Fibroblast of skin of back (primary cell): ENCODE data around the gene CCDC107.
"Not testable (repeated sequence)": the region's sequence is repeated elsewhere in the genome, so short reads cannot be mapped to it uniquely, and the experiment has no call there.

Source experiments
- DNase-seq: peaks from one replicate; pipeline ENCODE4 v3.0.0-alpha.2; 2013

CCDC107 gene

GRCh38 chr9:35637427-35637955 lies 20.6 kb upstream of the CCDC107 start:
- not testable (repeated sequence) for DNase-seq

DNA sequence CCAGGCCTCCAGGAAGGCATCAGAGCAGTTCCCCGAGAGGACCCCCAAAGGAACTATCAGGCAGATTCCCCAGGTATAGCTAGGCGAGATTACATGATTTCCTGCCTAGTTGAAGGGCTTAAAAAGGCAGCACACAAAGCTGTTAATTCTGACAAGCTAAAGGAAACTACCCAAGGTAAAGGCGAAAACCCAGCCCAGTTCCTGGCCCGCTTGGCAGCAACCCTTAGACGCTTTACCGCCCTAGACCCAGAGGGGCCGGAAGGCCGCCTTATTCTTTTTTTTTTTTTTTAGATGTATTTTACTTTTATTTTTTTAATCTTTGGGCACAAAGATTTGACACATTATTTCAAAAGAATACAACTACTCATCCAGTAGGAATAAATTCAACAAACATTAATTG lies 19.3 kb upstream of the CCDC107 start:
- not testable (repeated sequence) for DNase-seq

DNA sequence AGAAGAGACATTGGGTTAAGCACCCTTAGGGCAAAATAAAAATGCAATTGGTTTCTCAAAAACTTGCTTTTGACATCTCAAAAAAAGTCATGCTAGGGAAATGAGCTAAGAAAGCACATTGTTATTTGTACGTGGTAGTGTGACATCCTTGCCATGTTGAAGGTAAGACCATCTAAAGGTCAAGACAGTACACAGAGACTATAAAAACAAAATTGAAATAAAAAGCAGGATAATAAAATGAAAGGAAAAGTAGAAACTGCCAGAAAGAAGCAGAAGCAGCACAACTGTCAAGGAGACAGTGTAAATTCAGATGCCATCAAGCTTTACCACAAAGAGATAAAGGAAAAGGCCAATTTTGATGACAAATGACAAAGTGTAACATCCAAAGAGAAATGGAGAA lies 18.9 kb upstream of the CCDC107 start:
- not testable (repeated sequence) for DNase-seq

DNA sequence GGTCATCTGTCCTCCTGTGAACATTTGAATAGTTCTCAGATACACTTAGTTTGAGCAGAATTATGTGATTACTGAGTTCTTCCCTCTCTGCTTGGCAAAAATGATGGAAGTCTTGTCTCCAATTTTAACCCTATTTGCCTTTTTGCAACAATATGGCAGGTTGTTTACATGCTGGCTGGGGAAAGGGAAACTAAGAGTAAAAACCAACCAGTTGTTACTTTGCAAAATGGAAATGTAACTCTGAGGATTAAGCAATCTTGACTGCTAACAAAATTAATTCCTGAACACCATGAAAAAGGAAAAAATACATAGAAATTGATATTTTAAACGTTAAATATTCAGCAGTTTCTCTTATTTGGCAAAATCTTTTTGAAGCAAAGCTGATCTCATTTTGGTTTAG lies 18.5 kb upstream of the CCDC107 start:
- no peak for DNase-seq

DNA sequence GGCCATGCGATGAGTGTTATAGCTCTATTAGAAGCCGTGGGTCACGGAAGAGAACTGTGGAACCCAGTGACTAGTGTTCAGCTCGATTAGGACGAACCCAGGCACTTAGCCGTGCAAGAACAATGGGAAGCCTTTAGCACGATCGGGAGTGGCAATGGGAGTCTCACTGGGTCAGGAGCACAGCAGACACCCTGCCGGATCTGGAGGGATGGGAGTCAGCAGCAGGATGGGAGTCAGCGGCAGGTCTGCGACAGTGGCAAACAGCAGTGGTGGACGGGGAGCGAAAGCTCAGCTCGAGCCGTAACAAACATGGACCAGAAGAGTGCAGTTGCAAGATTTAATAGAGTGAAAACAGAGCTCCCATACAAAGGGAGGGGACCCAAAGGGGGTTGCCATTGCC lies 17.7 kb upstream of the CCDC107 start:
- not testable (repeated sequence) for DNase-seq

DNA sequence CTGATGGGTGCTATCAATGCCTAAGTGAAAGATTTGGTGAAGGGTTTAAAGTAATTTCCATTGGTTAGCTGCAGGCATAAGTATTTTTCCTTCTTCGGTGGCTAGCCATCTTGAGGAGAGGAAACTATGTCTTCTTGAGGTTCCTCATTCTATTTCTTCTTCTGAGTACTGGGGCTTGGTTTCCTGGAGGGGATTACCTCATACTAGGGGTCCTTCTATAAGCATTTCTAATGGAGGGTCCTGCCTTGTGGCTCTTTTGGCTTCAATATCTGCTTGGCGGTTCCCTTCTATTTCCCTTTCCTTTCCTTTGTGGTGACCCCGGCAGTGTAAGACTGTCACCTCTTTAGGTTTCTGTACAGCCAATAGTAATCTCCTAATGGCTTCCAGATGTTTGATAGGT lies 16.6 kb upstream of the CCDC107 start:
- not testable (repeated sequence) for DNase-seq

DNA sequence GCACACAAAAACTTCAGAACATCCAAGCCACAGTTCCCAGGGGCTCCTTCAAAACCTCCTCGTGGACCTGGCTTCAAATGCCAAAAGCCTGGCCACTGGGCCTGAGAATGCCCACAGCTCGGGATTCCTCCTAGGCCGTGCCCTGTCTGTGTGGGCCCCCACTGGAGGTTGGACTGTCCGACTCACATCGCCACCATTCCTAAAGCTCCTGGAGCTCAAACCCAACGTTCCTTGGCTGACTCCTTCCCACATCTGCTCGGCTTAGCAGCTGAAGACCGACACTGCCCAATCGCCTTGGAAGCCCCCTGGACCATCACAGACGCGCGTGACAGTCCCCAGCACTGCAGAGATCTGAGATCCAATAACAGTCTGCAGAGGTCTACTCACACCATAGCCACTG lies 15.0 kb upstream of the CCDC107 start:
- no peak for DNase-seq

GRCh38 chr9:35645736-35646135 lies 12.4 kb upstream of the CCDC107 start:
- DNase-seq, result not testable (repeated sequence)

GRCh38 chr9:35646153-35646532 lies 11.9 kb upstream of the CCDC107 start:
- DNase-seq, result no peak

GRCh38 chr9:35646533-35647265 lies 11.4 kb upstream of the CCDC107 start:
- peak; percentile 85 for DNase-seq

- DNase-seq, result no peak
These were observed 8.4 kb upstream of the CCDC107 start for GRCh38 chr9:35649431-35650340.

DNA sequence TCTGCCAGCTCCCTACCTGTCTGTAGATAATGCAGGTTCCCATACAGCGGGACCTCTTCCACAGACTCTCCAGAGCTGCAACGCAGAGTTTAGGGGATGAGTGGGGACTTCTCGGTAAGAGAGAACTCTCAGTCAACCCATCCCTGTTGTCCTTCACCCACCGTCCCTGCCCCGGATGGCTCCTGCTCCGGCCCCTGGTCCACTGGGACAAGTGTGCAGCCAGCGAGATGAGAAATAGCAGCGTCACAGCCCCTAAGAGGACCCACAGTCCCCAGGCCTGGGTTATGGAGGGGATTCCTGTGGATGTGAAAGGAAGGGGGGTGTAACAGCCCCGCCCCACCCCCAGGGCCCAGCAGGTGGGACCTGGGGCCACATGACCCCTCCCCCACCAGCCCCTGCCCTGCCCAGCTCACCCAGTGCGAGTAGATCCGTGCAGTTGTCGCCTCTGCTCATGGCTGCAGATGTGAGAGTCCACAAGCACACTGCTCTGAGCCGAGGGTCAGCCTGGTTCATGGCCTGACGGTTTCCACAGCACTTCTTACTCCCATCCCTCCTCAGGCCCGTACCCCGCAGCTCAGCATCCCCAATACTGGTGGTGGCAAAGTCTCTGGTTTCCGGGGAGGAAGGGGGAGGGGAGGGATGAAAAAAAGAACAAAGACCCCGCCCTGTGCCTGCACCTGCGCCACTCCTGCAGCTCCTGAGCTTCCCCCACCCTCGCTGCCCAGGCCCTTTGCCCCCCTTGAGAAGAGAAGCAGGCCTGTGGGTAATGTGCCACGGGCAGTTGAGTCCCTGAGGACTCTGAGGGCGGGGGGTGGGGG lies 7.5 kb upstream of the CCDC107 start, which contains the start of gene SIT1:
TSS of gene SIT1 (minus strand) at position 591 of the 818 bp plus-strand sequence. CDS start at position 513, 78 bp downstream.
- no peak for DNase-seq

DNA sequence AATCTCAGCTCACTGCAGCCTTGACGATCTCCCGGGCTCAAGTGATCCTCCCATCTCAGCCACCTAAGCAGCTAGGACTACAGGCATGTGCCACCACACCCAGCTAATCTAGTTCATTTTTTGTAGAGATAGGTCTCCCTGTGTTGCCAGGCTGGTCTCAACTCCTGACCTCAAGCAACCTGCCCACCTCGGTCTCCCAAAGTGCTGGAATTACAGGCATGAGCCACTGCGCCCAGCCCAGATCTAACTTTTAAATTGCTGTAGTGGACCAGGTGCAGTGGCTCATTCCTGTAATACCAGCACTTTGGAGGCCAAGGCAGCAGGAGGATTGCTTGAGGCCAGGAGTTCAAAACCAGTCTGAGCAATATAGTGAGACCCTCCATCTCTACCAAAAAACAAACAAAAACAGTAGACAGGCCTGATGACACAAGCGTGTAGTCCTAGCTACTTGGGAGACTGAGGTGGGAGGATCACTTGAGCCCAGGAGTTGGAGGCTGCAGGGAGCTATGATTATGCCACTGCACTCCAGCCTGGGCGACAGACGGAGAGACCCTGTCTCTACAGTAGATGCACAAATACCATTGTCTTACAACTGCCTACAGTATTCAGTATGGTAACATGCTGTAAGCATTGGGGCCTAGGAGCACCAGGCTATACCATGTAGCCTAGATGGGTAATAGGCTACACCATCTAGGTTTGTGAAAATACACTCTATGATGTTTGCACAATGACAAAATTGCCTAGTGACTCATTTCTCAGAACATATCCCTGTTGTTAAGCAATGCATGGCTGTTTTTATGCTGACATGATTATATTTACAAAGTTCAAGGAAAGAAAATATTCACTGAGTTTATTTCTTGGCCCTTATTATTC lies 5.9 kb upstream of the CCDC107 start:
- DNase-seq, result peak; percentile 50

DNA sequence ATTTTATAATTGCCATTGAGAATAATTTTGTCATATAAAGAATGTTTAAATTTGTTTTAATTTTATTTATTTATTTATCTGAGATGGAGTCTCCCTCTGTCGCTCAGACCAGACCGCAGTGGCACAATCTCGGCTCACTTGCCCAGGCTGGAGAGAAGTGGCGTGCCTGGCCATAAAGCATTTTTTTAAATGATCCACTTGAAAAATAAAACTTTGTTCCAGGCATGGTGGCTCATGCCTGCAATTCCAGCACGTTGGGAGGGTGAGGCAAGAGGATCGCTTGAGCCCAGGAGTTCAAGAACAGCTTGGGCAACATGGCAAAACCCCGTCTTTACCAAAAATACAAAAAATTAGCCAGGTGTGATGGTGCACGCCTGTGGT lies 5.3 kb upstream of the CCDC107 start:
- DNase-seq, result no peak

GRCh38 chr9:35653611-35654010 lies 4.5 kb upstream of the CCDC107 start:
- DNase-seq, result no peak

- DNase-seq, result no peak
These were observed 1.7 kb upstream of the CCDC107 start for GRCh38 chr9:35656348-35656747.

DNA sequence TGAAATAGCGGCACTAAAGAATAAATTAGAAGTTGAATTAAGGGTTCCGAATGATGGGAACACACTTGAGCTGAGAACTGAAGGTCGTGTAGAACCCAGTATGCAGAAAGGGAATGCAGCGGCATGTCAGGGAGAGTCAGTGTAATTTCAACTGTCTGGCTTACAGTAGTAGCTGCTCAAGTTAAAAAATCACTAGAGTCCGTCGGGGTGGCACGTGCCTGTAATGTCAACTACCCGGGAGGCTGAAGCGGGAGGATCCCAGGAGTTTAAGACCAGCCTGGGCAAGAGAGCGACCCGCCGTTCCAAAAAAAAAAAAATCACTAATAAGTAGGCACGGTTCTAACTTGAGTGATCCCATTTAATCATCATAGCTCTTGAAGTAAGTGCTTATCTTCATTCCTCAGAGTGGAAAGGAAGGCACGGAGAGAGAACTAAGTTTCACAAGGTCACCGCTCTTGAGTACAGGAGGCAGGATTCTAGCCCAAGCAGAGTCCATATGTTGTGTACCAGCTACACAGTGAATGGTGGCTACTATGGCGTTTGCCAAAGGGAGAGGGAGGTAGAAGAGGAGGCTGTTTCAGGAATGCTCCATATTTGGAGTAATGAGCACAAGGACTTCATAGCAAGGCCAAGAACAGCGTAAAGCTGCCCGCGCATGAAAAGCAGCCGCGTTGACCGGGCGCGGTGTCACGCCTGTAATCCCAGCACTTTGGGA lies 1.1 kb upstream of the CCDC107 start:
- peak; percentile 54 for DNase-seq

GRCh38 chr9:35657546-35658136 lies 451 bp upstream of the CCDC107 start, which contains the start of gene RMRP:
Gene RMRP (minus strand): TSS chr9:35658019.
- DNase-seq, result peak; percentile 100

- peak; percentile 67 for DNase-seq
These were observed 802 bp downstream of the CCDC107 start for GRCh38 chr9:35658968-35659220.

- peak; percentile 90 for DNase-seq
These were observed 1.2 kb downstream of the CCDC107 start for GRCh38 chr9:35659340-35659739.
